CD4-positive, alpha-beta T cell treated with Interleukin-17A for 4 hours (primary cell): ENCODE data around the gene LRRC45.
A peak's percentile ranks its signal among the peaks of the same experiment; 100 is the strongest.

Experiments used
- DNase-seq: peaks from one replicate; pipeline ENCODE4 v3.0.0-alpha.2; 2020; ENCODE audit warnings: mixed read lengths

Gene LRRC45

GRCh38 chr17:82008258-82008940 lies 14.7 kb upstream of the LRRC45 start:
- no peak for DNase-seq

DNA sequence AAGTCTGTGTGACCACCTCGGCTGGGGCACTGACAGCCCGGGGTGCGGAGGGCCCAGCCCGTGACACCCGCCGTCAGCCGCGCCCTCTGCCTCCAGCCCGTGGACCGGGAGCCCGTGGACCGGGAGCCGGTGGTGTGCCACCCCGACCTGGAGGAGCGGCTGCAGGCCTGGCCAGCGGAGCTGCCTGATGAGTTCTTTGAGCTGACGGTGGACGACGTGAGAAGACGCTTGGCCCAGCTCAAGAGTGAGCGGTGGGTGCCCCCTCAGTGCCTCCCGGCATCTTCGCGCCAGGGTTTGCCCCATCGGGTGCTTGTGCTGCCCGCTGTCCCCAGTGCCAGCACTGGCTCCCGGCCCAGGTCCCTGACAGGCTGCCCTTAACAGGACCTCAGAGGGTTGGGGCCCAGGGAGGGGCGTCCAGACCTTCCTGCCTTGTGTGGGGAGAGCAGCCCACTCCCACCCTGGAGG lies 14.1 kb upstream of the LRRC45 start:
- DNase-seq: no peak

DNA sequence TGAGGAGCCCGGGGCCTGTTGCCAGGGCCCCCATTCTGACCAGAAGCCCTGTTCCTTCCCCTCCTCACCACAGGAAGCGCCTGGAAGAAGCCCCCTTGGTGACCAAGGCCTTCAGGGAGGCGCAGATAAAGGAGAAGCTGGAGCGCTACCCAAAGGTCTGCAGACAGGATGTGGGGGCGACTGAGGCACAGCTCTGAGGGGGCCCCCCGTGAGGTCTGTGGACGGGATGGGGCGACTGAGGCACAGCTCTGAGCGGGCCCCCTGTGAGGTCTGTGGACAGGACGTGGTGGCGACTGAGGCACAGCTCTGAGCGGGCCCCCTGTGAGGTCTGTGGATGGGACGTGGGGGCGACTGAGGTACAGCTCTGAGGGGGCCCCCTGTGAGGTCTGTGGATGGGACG lies 13.7 kb upstream of the LRRC45 start:
- DNase-seq: no peak

DNA sequence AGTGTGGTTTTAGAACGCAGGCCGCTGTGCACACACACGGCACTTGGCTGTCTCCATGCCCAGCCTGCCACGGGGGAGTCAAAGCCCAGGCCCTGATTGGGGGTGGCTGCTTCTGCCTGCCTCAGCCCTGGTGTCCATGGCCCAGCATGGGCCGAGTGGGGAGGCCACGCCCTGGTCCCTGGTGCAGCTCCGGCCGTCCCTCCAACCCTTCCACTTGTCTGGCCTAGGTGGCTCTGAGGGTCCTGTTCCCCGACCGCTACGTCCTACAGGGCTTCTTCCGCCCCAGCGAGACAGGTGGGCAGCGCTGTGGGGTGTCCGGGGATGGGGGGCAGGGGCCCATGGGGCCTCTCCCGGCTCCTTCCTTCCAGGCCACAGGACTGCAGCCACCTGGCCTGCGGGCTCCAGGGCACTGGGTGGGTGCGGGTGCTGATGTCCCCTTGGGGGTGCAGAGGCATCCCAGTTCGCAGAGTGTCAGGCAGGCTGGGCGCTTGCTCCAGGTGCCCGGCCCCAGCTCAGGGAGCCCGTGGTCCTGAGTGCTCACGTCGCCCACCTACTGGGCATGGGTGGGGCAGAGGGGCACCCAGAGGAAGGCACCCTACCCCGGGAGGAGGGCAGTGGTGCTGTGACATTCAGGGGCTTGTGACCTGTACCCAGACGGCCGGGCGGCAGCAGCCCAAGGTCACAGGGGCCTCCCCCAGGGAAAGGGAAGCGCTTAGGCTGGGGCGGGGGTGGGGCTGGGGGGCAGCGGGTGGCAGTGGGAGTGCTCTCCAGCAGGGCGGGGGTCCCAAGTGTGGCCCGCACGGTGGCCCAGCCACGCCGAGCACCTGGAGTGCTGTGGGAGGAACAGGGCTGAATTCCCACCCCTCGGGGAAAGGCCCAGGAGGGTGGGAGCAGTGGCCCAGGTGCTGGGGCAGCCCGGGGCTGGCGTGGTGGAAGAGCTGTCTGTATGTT lies 12.3 kb upstream of the LRRC45 start:
- no peak for DNase-seq

DNA sequence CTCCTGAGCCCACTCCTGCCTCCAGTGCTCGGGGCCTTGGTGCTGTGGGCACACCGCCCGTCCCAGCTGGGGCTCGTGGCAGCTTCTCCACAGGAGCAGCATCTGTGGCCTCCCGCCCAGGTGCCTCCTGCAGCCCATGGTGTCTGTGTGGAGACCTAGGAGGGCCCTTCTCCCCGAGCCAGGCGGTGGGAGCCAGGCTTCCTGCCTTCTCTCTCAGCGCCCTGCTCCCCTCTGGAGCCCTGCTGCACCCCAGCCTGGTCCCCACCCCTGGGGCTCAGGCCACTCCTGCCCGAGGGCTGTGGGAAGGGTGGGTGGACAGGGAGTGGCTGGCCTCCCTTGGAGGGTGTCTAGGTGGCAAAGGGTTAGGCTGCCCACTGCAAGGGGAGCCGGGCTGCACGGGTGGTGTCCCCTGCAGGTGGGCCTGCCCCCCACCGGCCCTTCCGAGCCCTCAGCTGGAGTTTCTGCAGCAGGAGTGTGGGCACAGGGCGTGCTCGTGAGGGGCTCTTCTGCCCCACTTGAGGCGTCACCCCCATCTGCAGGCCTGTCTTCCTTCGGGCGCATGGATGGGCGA lies 11.4 kb upstream of the LRRC45 start:
- no peak for DNase-seq

- DNase-seq: no peak
These were observed 10.9 kb upstream of the LRRC45 start for GRCh38 chr17:82012261-82012639.

GRCh38 chr17:82012640-82013295 lies 10.3 kb upstream of the LRRC45 start:
- DNase-seq: no peak

DNA sequence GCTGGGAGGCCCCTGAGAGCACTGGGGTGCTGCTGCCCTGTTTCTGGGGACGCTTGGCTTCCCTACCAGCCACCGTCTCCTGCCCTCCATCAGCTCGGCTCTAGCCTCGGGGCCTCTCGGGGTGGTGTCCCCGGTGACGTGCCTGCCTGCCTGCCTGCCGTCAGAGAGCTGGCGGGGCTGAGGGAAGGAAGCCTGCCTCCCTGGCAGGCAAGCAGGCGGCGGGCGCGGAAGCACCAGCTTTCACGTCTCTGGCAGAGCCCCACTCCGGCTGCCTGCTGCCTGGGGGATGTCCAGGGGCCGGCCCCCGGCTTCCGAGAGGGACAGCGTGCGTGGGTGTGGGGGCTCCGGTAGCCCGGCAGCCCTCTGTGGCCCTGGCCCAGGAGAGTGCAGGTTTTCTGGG lies 9.8 kb upstream of the LRRC45 start:
- no peak for DNase-seq

- DNase-seq: no peak
These were observed 9.3 kb upstream of the LRRC45 start for GRCh38 chr17:82013772-82014321.

GRCh38 chr17:82014432-82014831 lies 8.7 kb upstream of the LRRC45 start:
- no peak for DNase-seq

- DNase-seq: no peak
These were observed 8.2 kb upstream of the LRRC45 start for GRCh38 chr17:82014971-82015310.

DNA sequence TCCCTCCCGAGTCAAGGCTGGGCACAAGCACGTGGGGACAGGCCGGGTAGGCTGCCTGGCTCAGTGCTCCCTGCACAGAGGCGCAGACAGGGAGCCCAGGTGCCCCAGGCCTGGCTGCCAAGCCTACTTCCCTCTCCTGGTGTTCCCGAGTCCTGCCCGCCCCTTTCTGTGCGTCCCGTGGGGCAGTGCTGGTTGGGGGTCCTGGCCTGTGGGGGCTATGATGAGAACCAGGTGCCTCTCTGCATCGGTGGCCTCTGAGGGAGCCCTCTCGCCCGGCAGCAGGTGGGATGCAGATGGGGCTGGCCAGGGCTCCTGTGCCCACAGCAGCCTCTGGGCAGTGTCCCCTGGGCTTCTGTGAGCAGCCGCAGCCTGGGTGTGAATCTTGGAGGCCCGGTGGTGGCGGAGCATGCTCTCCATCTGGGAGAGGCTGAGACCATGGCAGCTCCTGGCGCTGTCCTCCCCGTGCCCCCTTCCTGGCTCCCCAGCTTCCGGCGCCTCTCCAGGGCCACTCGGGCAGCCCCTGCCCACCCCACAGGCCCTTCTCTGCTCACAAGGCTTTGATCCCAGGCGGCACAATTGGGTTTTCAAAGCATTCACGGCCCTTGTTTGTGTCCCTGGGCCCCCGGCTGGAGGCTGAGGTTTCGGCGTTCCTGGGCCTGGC lies 7.7 kb upstream of the LRRC45 start:
- DNase-seq: no peak

GRCh38 chr17:82016061-82016874 lies 6.8 kb upstream of the LRRC45 start:
- DNase-seq: no peak

GRCh38 chr17:82016875-82017459 lies 6.1 kb upstream of the LRRC45 start:
- no peak for DNase-seq

GRCh38 chr17:82017612-82018151 lies 5.4 kb upstream of the LRRC45 start:
- DNase-seq: no peak

GRCh38 chr17:82018152-82018988 lies 4.7 kb upstream of the LRRC45 start:
- no peak for DNase-seq

DNA sequence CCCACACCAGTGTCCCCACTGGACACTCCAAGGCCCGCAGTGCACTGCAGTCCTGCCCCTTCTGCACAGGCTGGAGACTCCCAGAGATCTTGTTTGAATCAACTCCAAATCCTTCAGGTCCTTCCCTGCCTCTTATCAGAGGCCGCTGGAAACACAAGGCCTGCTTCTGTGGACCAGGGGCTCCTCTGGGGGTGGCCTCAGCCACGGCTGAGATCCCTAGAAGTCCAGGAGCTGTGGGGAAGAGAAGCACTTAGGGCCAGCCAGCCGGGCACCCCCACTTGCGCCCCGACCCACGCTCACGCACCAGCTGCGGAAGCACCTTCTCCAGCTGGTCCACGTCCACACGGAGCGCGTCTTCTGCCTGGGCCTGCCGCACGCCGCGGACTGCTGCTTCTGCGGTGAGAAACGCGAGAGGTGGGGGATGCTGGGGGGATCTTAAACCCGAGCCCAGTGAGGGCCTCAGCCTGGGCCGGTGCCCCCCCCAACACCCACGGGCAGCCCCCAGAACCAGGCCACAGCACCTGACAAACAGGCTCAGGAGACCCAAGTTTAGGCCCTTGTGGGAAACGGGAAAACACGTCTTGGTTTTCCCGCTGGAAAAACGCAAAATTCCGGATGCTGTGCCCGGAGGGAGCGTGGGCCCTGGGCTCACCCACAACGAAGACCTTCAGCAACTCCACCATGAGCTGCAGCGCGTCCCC lies 4.0 kb upstream of the LRRC45 start:
- no peak for DNase-seq

GRCh38 chr17:82019690-82020571 lies 3.2 kb upstream of the LRRC45 start:
- DNase-seq: peak; percentile 79
